GM18858 (cell line): ENCODE measurements around the gene EXOC6.

Source experiments
- ATAC-seq: cut with Tn5 transposase; IDR thresholded peaks from one replicate; pipeline ENCODE4 v1.9.1; 2021; ENCODE audit not compliant: unreplicated experiment

EXOC6 gene

GRCh38 chr10:92999191-92999590 lies 150.9 kb downstream of the EXOC6 start:
- ATAC-seq: no peak

- ATAC-seq: no peak
These were observed 158.2 kb downstream of the EXOC6 start for GRCh38 chr10:93006435-93007039.

GRCh38 chr10:93015722-93016121 lies 167.4 kb downstream of the EXOC6 start:
- no peak for ATAC-seq

DNA sequence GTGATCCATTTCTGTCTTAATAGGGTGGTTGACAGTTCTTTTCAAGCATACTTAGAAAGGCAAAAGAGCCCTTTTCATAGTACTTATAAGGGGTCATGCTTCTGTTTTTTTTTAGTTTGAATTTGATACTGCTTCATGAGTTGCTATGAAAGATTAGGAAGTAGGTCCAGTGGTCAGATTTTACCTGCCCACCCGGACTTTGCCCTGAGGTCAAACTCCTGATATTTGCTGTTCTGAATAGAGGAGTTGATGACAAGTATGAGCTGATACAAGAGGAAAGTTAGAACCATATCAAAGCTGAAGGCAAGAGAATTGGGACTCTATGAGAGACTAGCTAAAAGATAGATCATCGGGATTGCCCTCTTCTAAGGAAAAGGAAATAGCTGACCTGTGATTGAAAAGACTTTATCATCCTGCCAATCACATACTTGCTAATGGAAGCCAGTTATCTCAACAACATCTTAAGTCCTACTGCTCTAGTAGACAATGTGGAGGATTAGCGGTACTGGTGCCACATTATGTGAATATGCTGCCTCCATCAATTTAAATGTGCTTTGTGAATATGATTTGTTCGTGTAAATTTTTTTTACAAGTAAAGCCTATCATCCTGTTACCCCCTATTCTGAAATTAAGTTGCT lies 174.8 kb downstream of the EXOC6 start:
- no peak for ATAC-seq

GRCh38 chr10:93026072-93026471 lies 177.8 kb downstream of the EXOC6 start:
- no peak for ATAC-seq

DNA sequence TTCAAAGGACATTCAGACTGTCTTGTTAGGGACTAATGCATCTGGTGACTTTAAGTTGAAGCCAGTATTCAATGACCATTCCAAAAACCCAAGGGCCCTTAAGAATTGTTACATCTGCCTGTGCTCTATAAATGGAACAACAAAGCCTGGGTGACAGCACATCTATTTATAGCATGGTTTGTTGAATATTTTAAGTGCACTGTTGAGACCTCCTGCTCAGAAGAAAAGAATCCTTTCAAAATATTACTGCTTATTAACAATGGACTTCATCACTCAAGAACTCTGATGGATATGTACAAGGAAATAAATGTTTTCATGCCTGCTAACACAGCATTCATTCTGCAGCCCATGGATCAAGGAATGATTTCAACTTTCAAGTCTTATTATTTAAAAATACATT lies 179.2 kb downstream of the EXOC6 start:
- no peak for ATAC-seq

DNA sequence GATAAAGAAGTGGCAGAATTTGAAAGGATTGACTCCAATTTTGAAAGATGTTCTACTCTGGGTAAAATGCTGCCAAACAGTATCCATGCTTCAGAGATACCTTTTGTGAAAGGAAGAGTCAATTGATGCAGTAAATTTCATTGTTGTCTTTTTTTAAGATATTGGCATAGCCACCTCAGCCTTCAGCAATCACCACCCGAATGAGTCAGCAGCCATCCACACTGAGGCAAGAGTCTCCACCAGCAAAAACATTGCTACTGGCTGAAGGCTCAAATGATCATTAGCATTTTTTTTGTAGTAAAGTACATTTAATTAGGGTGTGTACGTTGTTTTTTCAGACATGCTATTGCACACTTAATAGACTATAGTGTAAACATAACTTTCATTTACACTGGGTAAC lies 180.6 kb downstream of the EXOC6 start:
- no peak for ATAC-seq

DNA sequence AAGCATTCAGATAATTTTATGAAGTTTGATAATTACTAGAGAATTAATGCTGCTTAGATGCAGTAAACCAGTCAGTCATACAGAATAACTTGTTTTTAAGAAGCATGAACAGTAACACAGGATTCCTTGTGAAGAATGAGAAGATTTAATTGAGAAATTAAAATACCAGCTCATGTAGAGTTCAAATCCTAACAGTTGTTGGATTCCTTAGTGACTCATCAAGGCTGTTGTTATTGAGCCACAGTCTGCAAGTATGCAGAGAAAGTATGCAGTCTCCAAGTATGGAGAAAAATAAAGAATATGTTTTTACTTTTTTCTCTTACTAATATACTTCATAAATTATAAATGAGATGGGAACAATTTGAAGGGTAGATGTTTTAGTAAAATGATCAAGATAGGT lies 182.1 kb downstream of the EXOC6 start:
- no peak for ATAC-seq

- ATAC-seq: no peak
These were observed 183.9 kb downstream of the EXOC6 start for GRCh38 chr10:93032105-93032808.

DNA sequence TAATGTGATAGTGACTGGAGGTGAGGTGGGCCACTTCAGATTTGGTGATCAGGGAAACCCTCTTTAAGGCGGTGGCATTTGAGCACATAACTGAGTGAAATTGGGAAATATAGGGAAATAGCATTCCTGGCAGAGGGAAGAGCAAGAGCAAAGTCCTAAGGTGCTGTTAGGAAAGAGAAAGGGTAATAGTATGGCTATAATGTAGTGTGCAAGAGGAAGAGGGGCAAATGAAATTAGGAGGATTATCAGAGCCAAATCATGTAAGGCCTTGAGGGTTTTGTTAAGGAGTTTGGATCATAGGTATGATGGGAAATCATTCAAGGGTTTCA lies 184.5 kb downstream of the EXOC6 start:
- ATAC-seq: no peak

DNA sequence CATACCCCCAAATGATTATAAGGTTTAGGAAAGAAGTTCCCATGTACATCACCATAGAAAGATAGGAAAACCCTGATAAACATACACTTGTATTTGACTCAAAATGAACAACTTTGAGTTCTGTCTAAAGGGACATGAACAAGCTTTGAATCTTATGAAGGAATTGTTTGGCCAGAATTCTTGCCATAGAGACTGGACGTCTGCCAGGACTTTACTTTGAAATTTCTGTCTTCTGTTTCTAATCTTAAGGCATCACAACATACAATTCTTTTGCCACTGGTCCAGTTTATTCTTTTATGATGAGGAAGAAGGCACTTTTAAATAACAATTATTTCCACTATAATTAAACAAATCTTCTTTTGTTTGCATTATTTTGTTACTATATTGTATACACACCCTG lies 186.1 kb downstream of the EXOC6 start:
- ATAC-seq: no peak

GRCh38 chr10:93039110-93039509 lies 190.8 kb downstream of the EXOC6 start:
- ATAC-seq: no peak

DNA sequence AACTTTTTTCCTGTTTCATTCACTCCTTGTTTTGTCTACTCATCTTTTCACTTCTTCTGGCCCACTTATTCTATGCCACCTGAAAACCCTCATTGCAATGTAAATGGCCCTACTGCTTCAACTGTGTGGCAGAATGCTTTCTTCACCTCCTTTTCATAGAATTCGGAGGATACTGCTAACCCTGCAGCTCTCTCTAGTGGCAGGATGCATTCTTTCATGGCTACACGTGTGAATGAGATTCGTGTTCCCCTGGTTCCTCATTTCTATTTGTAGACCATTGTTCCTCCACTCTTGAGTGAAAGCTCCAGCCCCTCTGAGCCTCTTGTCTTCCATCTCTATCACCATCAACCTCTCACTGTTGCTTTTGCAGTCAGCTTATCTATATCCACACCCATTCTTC lies 191.4 kb downstream of the EXOC6 start:
- ATAC-seq: no peak

- ATAC-seq: no peak
These were observed 206.2 kb downstream of the EXOC6 start for GRCh38 chr10:93054486-93054885.

- ATAC-seq: no peak
These were observed 209.8 kb downstream of the EXOC6 start for GRCh38 chr10:93058139-93058538.

DNA sequence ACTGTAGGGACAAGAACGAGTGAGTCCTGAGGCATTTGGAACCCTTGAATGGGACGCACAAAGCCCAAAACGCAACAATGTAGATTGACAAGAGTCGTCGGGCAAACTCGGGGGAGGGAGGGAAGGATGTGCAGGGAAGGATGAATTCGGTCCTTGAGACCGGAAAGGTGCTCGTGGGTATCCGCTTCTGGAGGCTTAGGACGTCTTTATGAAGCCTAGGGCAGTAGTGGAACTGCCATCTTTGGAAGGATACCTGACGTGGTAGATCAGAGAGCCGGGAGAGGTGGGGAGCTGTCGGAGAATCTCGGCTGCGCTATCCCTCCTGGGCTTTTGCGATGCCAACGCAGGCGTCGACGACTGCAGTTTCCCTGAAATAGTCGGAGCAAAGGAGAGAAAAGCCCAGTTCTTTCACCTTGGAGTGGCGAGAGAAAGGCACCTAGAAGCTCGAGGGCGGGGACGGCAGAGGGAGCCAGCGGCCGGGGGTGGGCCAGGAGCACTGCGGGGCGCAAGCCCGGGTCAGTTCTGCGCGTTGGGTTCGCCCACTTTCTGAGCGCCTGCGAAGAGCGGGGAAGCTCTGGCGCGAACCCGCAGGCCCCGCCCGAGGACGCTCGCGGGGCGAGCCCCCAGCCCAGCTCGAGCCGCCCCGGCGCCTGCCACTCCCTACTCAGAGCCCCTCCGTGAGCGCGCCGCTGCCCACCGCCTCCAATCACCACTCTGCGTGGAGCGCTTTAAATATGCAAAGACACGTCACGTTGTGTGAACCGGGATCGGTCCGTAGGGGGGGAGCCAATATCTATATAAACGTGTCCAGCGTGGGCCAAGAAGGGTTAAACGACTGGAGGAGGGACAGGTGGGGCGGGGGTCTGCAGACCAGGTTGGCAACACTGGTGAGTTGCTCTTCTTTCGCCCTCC lies 211.9 kb downstream of the EXOC6 start, which contains the start of gene CYP26C1:
Gene CYP26C1, plus strand, starts transcription at position 824 of the 912 bp plus-strand sequence. CDS start 466 bp downstream, outside the sequence.
- no peak for ATAC-seq

DNA sequence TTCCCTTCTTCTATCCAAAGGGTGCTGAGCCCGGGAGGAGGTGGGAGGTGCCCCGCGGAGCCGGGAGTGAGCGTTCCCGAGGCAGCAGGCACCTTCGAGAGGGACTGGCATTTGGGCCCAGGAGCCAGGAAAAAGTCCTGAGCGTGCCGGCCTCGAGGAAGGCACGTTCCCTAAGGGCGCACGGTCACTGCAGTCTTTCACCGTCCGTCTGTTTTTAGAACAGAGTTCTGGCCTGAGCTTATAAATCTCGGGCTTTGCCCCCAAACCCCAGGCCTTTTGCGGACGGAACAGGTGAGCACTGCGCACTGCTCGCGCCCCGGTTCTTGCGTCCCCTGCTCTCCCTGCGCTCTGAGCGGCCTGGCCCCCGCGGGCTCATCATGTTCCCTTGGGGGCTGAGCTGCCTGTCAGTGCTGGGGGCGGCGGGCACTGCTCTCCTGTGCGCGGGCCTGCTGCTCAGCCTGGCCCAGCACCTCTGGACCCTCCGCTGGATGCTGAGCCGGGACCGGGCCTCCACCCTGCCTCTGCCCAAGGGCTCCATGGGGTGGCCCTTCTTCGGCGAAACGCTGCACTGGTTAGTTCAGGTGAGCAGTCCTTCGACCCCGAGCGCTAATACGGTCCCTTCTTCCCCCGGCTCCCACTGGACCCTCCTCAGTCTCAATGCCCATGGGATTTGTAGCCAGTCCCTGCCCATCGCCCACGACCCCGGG lies 212.7 kb downstream of the EXOC6 start:
- ATAC-seq: no peak

- no peak for ATAC-seq
These were observed 213.5 kb downstream of the EXOC6 start for GRCh38 chr10:93061594-93062513.

- no peak for ATAC-seq
These were observed 214.3 kb downstream of the EXOC6 start for GRCh38 chr10:93062514-93063143.
